NCI-H2029 treated with DMSO at 0.1 percent for 48 hours (cell line): Measurements from ENCODE around the gene ZFAND2A.
"Not testable (repeated sequence)": the region's sequence is repeated elsewhere in the genome, so short reads cannot be mapped to it uniquely, and the experiment has no call there.

Experiments used
- DNase-seq: peaks from one replicate; lab custom pipeline; 2025; lab: John Stamatoyannopoulos, UW

The ZFAND2A gene

GRCh38 chr7:1122832-1123501 is 37.0 kb downstream of the ZFAND2A start:
- DNase-seq = no peak

- no peak for DNase-seq
Observed at GRCh38 chr7:1121886-1122831, 37.8 kb downstream of the ZFAND2A start.

GRCh38 chr7:1121476-1121875 is 38.5 kb downstream of the ZFAND2A start:
- no peak for DNase-seq

- no peak for DNase-seq
Observed at GRCh38 chr7:1120791-1121190, 39.2 kb downstream of the ZFAND2A start.

GRCh38 chr7:1119201-1119600 is 40.8 kb downstream of the ZFAND2A start:
- no peak for DNase-seq

GRCh38 chr7:1117321-1117928 is 42.6 kb downstream of the ZFAND2A start:
- no peak for DNase-seq

GRCh38 chr7:1116383-1117008 is 43.5 kb downstream of the ZFAND2A start:
- DNase-seq = not testable (repeated sequence)

GRCh38 chr7:1115171-1116045 is 44.6 kb downstream of the ZFAND2A start:
- DNase-seq = not testable (repeated sequence)

- DNase-seq = no peak
Observed at GRCh38 chr7:1114505-1114904, 45.5 kb downstream of the ZFAND2A start.

- DNase-seq = no peak
Observed at GRCh38 chr7:1114088-1114487, 45.9 kb downstream of the ZFAND2A start.

GRCh38 chr7:1113548-1113885 is 46.5 kb downstream of the ZFAND2A start:
- DNase-seq = no peak

- no peak for DNase-seq
Observed at GRCh38 chr7:1112625-1113547, 47.1 kb downstream of the ZFAND2A start.

GRCh38 chr7:1112109-1112508 is 47.9 kb downstream of the ZFAND2A start:
- no peak for DNase-seq

- no peak for DNase-seq
Observed at GRCh38 chr7:1111156-1111555, 48.8 kb downstream of the ZFAND2A start.

GRCh38 chr7:1110358-1110757 is 49.6 kb downstream of the ZFAND2A start:
- no peak for DNase-seq

GRCh38 chr7:1109581-1110310 is 50.2 kb downstream of the ZFAND2A start:
- DNase-seq = no peak

GRCh38 chr7:1108264-1108920 is 51.6 kb downstream of the ZFAND2A start:
- DNase-seq = no peak

GRCh38 chr7:1106793-1107421 is 53.1 kb downstream of the ZFAND2A start:
- no peak for DNase-seq
